Thyroid gland (tissue), 4 donors: Measurements from ENCODE around the gene CABP4. TPM values are rescaled to one million over a fixed set of nuclear protein-coding genes. Genes with fewer than 3 reads are reported as not detected.

Source experiments
- DNase-seq, 2 donors: peaks; one replicate each; pipeline ENCODE4 v3.0.0-alpha.2; 2019
- H3K27ac ChIP-seq, 3 donors: fragments of 200-600 bp; sonication (generic); 1 replicate in 2 of 3; 2 replicates in 1 of 3; pipeline ENCODE4 v1.5.1; 2016 to 2019; ENCODE audit warnings: mild to moderate bottlenecking in 1 of 3, moderate library complexity in 1 of 3
- H3K27me3 ChIP-seq: fragments of 200-600 bp; sonication (generic); one replicate; pipeline ENCODE4 v1.5.1; 2019
- H3K36me3 ChIP-seq, 2 donors: fragments of 200-600 bp; sonication (generic); one replicate each; pipeline ENCODE4 v1.5.1; 2016 to 2019
- H3K4me1 ChIP-seq, 2 donors: fragments of 200-600 bp; sonication (generic); one replicate each; pipeline ENCODE4 v1.5.1; 2017 to 2019
- H3K4me3 ChIP-seq, 3 donors: fragments of 200-600 bp; sonication (generic); replicated peaks in 1 of 3; 1 replicate in 2 of 3; 2 replicates in 1 of 3; pipeline ENCODE4 v1.5.1; 2016; ENCODE audit warnings: mild to moderate bottlenecking in 1 of 3
- H3K9me3 ChIP-seq: fragments of 200-600 bp; sonication (generic); one replicate; pipeline ENCODE4 v1.5.1; 2017
- POLR2A ChIP-seq, 2 donors: fragments of 450-650 bp; IDR thresholded peaks; one replicate each; pipeline ENCODE4 v1.6.1; 2017; ENCODE audit warnings: antibody characterized with exemption in 2 of 2, mild to moderate bottlenecking in 2 of 2, moderate library complexity in 1 of 2
- WGBS, 2 donors: methylation state at CpG; one replicate each; pipeline ENCODE4 v1.1.5; 2017; 5-methylcytosine and 5-hydroxymethylcytosine counted together
- intact Hi-C: fragments of 100-400 bp; cut with DNase I; formaldehyde crosslinking; loops from one replicate; pipeline ENCODE4 v1.15.1; 2023
- total RNA-seq, 4 donors: library from RNA; depleted of rRNA; stranded (reverse); fragments of >200 nt; gene quantifications; one replicate each; pipeline ENCODE4 v1.2.3, GENCODE V29; 2016
- TF ChIP-seq, protein P1 (sequence below), 6 experiments: fragments of 200-600 bp in 3 of 6; fragments of 450-650 bp in 3 of 6; sonication (generic) in 3 of 6; IDR thresholded peaks; one replicate each; pipeline ENCODE4 v1.5.1; 2016 to 2019; ENCODE audit warnings: antibody characterized with exemption in 6 of 6, mild to moderate bottlenecking in 2 of 6, inconsistent platforms in 1 of 6, moderate library complexity in 1 of 6

Gene CABP4
- total RNA-seq, 4 donors from 2014 or later: 0.33 to 6.4 (median 0.39) TPM; not detected in 1

GRCh38 chr11:67410984-67411784, 44.0 kb upstream of the CABP4 start:
- Histone ChIP-seq H3K4me1 (peaks cover 4 to 37% of the 10 kb centered on the region in 2 donors), H3K27ac (no peak overlapping the region), H3K36me3 (no peaks in the 10 kb centered on the region), H3K9me3 (no peaks in the 10 kb centered on the region), H3K4me3 (no peak overlapping the region), H3K27me3 (no peaks in the 10 kb centered on the region)
- TF ChIP-seq, protein P1, sequence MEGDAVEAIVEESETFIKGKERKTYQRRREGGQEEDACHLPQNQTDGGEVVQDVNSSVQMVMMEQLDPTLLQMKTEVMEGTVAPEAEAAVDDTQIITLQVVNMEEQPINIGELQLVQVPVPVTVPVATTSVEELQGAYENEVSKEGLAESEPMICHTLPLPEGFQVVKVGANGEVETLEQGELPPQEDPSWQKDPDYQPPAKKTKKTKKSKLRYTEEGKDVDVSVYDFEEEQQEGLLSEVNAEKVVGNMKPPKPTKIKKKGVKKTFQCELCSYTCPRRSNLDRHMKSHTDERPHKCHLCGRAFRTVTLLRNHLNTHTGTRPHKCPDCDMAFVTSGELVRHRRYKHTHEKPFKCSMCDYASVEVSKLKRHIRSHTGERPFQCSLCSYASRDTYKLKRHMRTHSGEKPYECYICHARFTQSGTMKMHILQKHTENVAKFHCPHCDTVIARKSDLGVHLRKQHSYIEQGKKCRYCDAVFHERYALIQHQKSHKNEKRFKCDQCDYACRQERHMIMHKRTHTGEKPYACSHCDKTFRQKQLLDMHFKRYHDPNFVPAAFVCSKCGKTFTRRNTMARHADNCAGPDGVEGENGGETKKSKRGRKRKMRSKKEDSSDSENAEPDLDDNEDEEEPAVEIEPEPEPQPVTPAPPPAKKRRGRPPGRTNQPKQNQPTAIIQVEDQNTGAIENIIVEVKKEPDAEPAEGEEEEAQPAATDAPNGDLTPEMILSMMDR (IDR thresholded peaks at IDR 0.05): no peak
- no peak for TF ChIP-seq POLR2A (IDR thresholded peaks at IDR 0.05)
- intact Hi-C loops: no loop called here
- DNase-seq: no peak
- WGBS, 2 donors: 73 to 83% methylated on average over 7 to 11 of the region's 17 CpGs

GRCh38 chr11:67411785-67412152, 43.4 kb upstream of the CABP4 start:
- 20 to 40% methylated on average over 1 to 7 of the region's 7 CpGs for WGBS, 2 donors
- Histone ChIP-seq H3K36me3 (no peaks in the 10 kb centered on the region), H3K9me3 (no peaks in the 10 kb centered on the region), H3K27me3 (no peaks in the 10 kb centered on the region), H3K27ac (no peak overlapping the region), H3K4me3 (no peak overlapping the region), H3K4me1 (peaks cover 9 to 40% of the 10 kb centered on the region in 2 donors)
- no peak for TF ChIP-seq POLR2A (IDR thresholded peaks at IDR 0.05)
- TF ChIP-seq, protein P1 (IDR thresholded peaks at IDR 0.05): no peak
- intact Hi-C loops: no loop called here
- no peak for DNase-seq

GRCh38 chr11:67412495-67413179, 42.5 kb upstream of the CABP4 start:
- Histone ChIP-seq H3K4me3 (no peak overlapping the region), H3K27me3 (no peaks in the 10 kb centered on the region), H3K9me3 (no peaks in the 10 kb centered on the region), H3K4me1 (peaks cover 9 to 49% of the 10 kb centered on the region in 2 donors), H3K36me3 (no peaks in the 10 kb centered on the region), H3K27ac (no peak overlapping the region)
- DNase-seq: no peak
- no peak for TF ChIP-seq POLR2A (IDR thresholded peaks at IDR 0.05)
- TF ChIP-seq, protein P1 (IDR thresholded peaks at IDR 0.05): no peak
- intact Hi-C loops: no loop called here
- WGBS, 2 donors: 72 to 88% methylated on average over 6 to 9 of the region's 9 CpGs

DNA sequence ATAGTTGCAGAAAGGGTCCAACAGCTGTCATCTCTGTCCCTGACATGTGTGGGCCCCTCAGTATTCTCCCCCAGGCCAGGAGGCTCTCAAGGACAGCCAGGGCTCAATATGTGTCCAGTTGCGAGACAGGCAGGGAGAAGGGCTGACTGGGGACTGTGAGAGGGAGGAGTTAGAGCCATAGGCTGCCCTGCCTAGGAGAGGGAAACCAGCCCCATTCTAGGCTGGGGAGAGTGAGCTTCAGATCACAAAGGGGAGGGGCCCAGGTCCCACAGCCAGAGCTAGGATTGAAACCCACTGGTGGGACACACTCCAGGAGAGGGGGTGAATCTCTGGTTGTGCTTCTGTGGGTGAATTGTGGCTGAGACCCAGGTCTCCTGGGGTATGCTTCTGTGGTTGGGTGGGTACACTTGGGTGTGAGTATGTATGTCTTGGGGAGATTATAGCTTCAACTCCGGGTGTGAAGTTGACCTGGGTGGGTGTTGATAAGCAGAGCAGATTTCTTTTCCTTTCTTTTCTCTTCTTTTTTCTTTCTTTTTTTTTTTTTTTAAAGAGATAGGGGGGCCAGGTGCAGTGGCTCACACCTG, 41.8 kb upstream of the CABP4 start:
- 74 to 79% methylated on average over 2 of the region's 2 CpGs for WGBS, 2 donors
- H3K9me3 ChIP-seq: no peaks in the 10 kb centered on the region
- TF ChIP-seq, protein P1 (IDR thresholded peaks at IDR 0.05): no peak
- TF ChIP-seq POLR2A (IDR thresholded peaks at IDR 0.05): no peak
- H3K36me3 ChIP-seq: no peaks in the 10 kb centered on the region
- H3K27ac ChIP-seq: no peak overlapping the region
- H3K27me3 ChIP-seq: no peaks in the 10 kb centered on the region
- peaks cover 9 to 56% of the 10 kb centered on the region in 2 donors for H3K4me1 ChIP-seq
- no peak for DNase-seq
- no peak overlapping the region for H3K4me3 ChIP-seq
- intact Hi-C loops: no loop called here
